K562 (cell line): ENCODE data around the gene LRRC27. TPM values are rescaled to one million over a fixed set of nuclear protein-coding genes. Genes with fewer than 3 reads are reported as not detected.

Experiments used
- ATAC-seq: fragments of 200-7000 bp; cut with Tn5 transposase; 3 replicates; pipeline ENCODE4 v1.9.1; 2020; ENCODE audit warnings: moderate library complexity
- BruUV-seq: library from RNA; stranded (reverse); fragments of 400-500 nt; replicated peaks from 2 replicates; lab custom pipeline; 2021; lab: Mats Ljungman, UMichigan
- CTCF ChIA-PET: fragments of 300-600 bp; formaldehyde crosslinking; extraction: SDS; loops from one replicate; lab custom pipeline; 2021; ENCODE audit warnings: low intra/inter-chr PET ratio; lab: Yijun Ruan, JAX
- POLR2A ChIA-PET: fragments of 300-600, 350-650 bp; sonication (Branson Sonifier 250); formaldehyde crosslinking; extraction: SDS; loops from one replicate; lab custom pipeline; 2021; ENCODE audit warnings: antibody characterized with exemption, inconsistent platforms; lab: Yijun Ruan, JAX
- DNase-seq, 4 experiments: peaks; one replicate each; pipeline versions ENCODE4 v3.0.0 to v3.0.0-alpha.2; 2011 to 2018; ENCODE audit warnings: low spot score in 3 of 4, mixed read lengths in 3 of 4; ENCODE audit errors: extremely low read depth in 1 of 4
- FAIRE-seq: peaks from 2 replicates; lab custom pipeline; 2011; peaks lifted over from hg19 to GRCh38; lab: Jason Lieb, UNC
- H2AFZ ChIP-seq: 2 replicates; pipeline ENCODE4 v1.6.0; 2011; ENCODE audit warnings: low read depth, low read length, control low read depth, inconsistent platforms
- H3K27ac ChIP-seq: fragments of 200-600 bp; 3 replicates; pipeline ENCODE4 v1.8.0; 2011; ENCODE audit warnings: low read depth, mild to moderate bottlenecking, control low read depth, inconsistent platforms, low read length, moderate library complexity, mixed read lengths; ENCODE audit errors: extremely low read depth
- H3K27me3 ChIP-seq, 2 experiments: fragments of 300-600 bp in 1 of 2; 2 replicates in 1 of 2; 3 replicates in 1 of 2; pipeline versions ENCODE4 v1.6.0 to v1.8.0; 2011; ENCODE audit warnings: inconsistent platforms in 2 of 2, low read length in 2 of 2, mild to moderate bottlenecking in 1 of 2, mixed read lengths in 1 of 2, moderate library complexity in 1 of 2; ENCODE audit not compliant: control insufficient read depth in 2 of 2, insufficient read depth in 2 of 2
- H3K36me3 ChIP-seq: fragments of 300-600 bp; 3 replicates; pipeline ENCODE4 v1.8.0; 2011; ENCODE audit warnings: mild to moderate bottlenecking, low read length, inconsistent platforms; ENCODE audit not compliant: control insufficient read depth, insufficient read depth
- H3K4me1 ChIP-seq, 2 experiments: fragments of 200-600 bp in 1 of 2; replicated peaks in 1 of 2; 2 replicates in 1 of 2; 3 replicates in 1 of 2; pipeline versions ENCODE4 v1.5.1 to v1.8.0; 2011; ENCODE audit warnings: inconsistent platforms in 2 of 2, low read length in 2 of 2, mild to moderate bottlenecking in 1 of 2, mixed read lengths in 1 of 2, moderate library complexity in 1 of 2; ENCODE audit not compliant: control insufficient read depth in 2 of 2, insufficient read depth in 2 of 2
- H3K4me2 ChIP-seq: 2 replicates; pipeline ENCODE4 v1.6.1; 2011; ENCODE audit warnings: low read length, control low read depth, inconsistent platforms, mixed read lengths; ENCODE audit not compliant: insufficient read depth
- H3K4me3 ChIP-seq: fragments of 200-600 bp; sonication (generic), shearing (Covaris generic); 2 replicates; pipeline ENCODE4 v1.5.1; 2016; ENCODE audit warnings: control low read depth, inconsistent platforms
- H3K79me2 ChIP-seq: fragments of 200-600 bp; 3 replicates; pipeline ENCODE4 v1.8.0; 2011; ENCODE audit warnings: low read length, inconsistent platforms; ENCODE audit not compliant: control insufficient read depth, insufficient read depth
- H3K9ac ChIP-seq, 2 experiments: 2 replicates each; pipeline versions ENCODE4 v1.6.0 to v1.6.1; 2011; ENCODE audit warnings: low read depth in 2 of 2, low read length in 2 of 2, control low read depth in 1 of 2, inconsistent platforms in 1 of 2, mild to moderate bottlenecking in 1 of 2, mixed read lengths in 1 of 2; ENCODE audit not compliant: insufficient read depth in 1 of 2
- H3K9me1 ChIP-seq: one replicate; pipeline ENCODE4 v1.6.0; 2011; ENCODE audit warnings: inconsistent platforms, mild to moderate bottlenecking, low read length, moderate library complexity; ENCODE audit not compliant: control insufficient read depth, insufficient read depth
- H3K9me3 ChIP-seq: replicated peaks from 2 replicates; pipeline ENCODE4 v1.5.1; 2011; ENCODE audit warnings: low read depth, low read length, inconsistent platforms; ENCODE audit not compliant: control insufficient read depth, insufficient read depth
- H4K20me1 ChIP-seq: replicated peaks from 2 replicates; pipeline ENCODE4 v1.6.1; 2011; ENCODE audit warnings: low read length, inconsistent platforms, mixed read lengths; ENCODE audit not compliant: control insufficient read depth, insufficient read depth
- BHLHE40 ChIP-seq: IDR thresholded peaks from 2 replicates; pipeline ENCODE4 v1.6.1; 2011; ENCODE audit warnings: low read length, improper control_type of control experiment
- HNRNPUL1 ChIP-seq: fragments of 200-400 bp; formaldehyde crosslinking; IDR thresholded peaks from 2 replicates; pipeline ENCODE4 v1.6.1; 2017; ENCODE audit warnings: low read length
- NBN ChIP-seq: fragments of 450-650 bp; IDR thresholded peaks from 2 replicates; pipeline ENCODE4 v1.6.1; 2016; ENCODE audit warnings: low read depth, mild to moderate bottlenecking
- NR1H2 ChIP-seq: sonication (generic); formaldehyde crosslinking; IDR thresholded peaks from 2 replicates; pipeline ENCODE4 v1.4.0; 2020; ENCODE audit warnings: mild to moderate bottlenecking, missing genetic modification reagents
- NR2C2 ChIP-seq, 2 experiments: fragments of 200-800 bp in 1 of 2; sonication (Bioruptor generic) in 1 of 2; sonication (generic) in 1 of 2; formaldehyde crosslinking in 1 of 2; IDR thresholded peaks; 2 replicates each; pipeline versions ENCODE4 v1.6.1 to v1.8.0; 2016 to 2022; ENCODE audit warnings: mild to moderate bottlenecking in 1 of 2, missing compliant biosample characterization in 1 of 2, missing genetic modification characterization in 1 of 2, missing genetic modification reagents in 1 of 2
- OTX1 ChIP-seq: fragments of 450-650 bp; formaldehyde crosslinking; IDR thresholded peaks from 2 replicates; pipeline ENCODE4 v1.4.0; 2022; ENCODE audit warnings: mild to moderate bottlenecking
- PHF21A ChIP-seq: fragments of 450-650 bp; IDR thresholded peaks from 2 replicates; pipeline ENCODE4 v1.6.1; 2017; ENCODE audit warnings: low read depth, borderline replicate concordance
- SMAD3 ChIP-seq: fragments of 450-650 bp; formaldehyde crosslinking; conservative IDR thresholded peaks from 2 replicates; pipeline ENCODE4 v1.4.0; 2020; ENCODE audit warnings: mild to moderate bottlenecking
- SMAD4 ChIP-seq: fragments of 250-450 bp; sonication (Bioruptor Pico); conservative IDR thresholded peaks from 2 replicates; pipeline ENCODE4 v1.8.0; 2021; ENCODE audit warnings: inconsistent platforms, mild to moderate bottlenecking, moderate library complexity
- SPI1 ChIP-seq: IDR thresholded peaks from 2 replicates; pipeline ENCODE4 v1.6.1; 2011; ENCODE audit warnings: low read depth, low read length, control low read depth, borderline replicate concordance
- YY1 ChIP-seq, 3 experiments: IDR thresholded peaks; 2 replicates each; pipeline ENCODE4 v1.6.1; 2011; ENCODE audit warnings: low read length in 2 of 3, mild to moderate bottlenecking in 2 of 3, moderate library complexity in 2 of 3, borderline replicate concordance in 1 of 3, control low read depth in 1 of 3, low read depth in 1 of 3; ENCODE audit not compliant: insufficient read depth in 3 of 3, insufficient replicate concordance in 2 of 3, control insufficient read depth in 1 of 3, insufficient read length in 1 of 3; ENCODE audit errors: extremely low read depth in 1 of 3
- ZFP1 ChIP-seq: fragments of 450-650 bp; formaldehyde crosslinking; IDR thresholded peaks from 2 replicates; pipeline ENCODE4 v1.4.0; 2020; ENCODE audit warnings: mild to moderate bottlenecking, mixed read lengths
- ZKSCAN3 ChIP-seq: fragments of 250-450 bp; sonication (Bioruptor Pico); IDR thresholded peaks from 2 replicates; pipeline ENCODE4 v1.4.0; 2020
- WGBS: fragments of 100-300 bp; shearing (Covaris generic); methylation state at CpG from one replicate; pipeline ENCODE4 v1.1.6; 2016; ENCODE audit warnings: low coverage, mixed read lengths; ENCODE audit not compliant: insufficient coverage; ENCODE audit errors: missing lambda C conversion rate; 5-methylcytosine and 5-hydroxymethylcytosine counted together
- in situ Hi-C: fragments of 300-500 bp; cut with MboI; formaldehyde crosslinking; loops from 4 replicates; pipeline ENCODE4 v1.15.0; 2018; ENCODE audit warnings: inconsistent platforms, mixed read lengths
- intact Hi-C: fragments of 100-400 bp; cut with micrococcal nuclease; formaldehyde crosslinking; loops from 2 replicates; pipeline ENCODE4 v1.14.2; 2022
- polyA plus RNA-seq, 8 experiments: library from polyadenylated mRNA; depleted of rRNA in 4 of 8; stranded (reverse) in 5 of 8; unstranded in 3 of 8; fragments of >200 nt; fragmentation: Nextera tagmentation in 2 of 8; fragmentation: Illumina TruSeq in 1 of 8; extraction: Ambion mirVana in 2 of 8; extraction: Trizol in 1 of 8; gene quantifications; 2 replicates each; pipeline versions ENCODE4 v1.2.1 to v1.2.3, GENCODE V29; 2011 to 2014; ENCODE audit warnings: inconsistent platforms in 1 of 8, missing spikeins in 1 of 8
- total RNA-seq, 7 experiments: library from RNA; depleted of rRNA in 6 of 7; stranded (reverse); fragments of >200 nt in 6 of 7; fragmentation: Illumina TruSeq in 2 of 7; extraction: Trizol in 2 of 7; gene quantifications; 2 replicates each; pipeline versions ENCODE4 v1.2.1 to v1.2.3, GENCODE V29; 2011 to 2021; ENCODE audit warnings: low replicate concordance in 1 of 7
- TF ChIP-seq, protein P1 (sequence below): fragments of 250-450 bp; sonication (Bioruptor Pico); IDR thresholded peaks from 2 replicates; pipeline ENCODE4 v1.8.0; 2022; ENCODE audit warnings: inconsistent platforms, mild to moderate bottlenecking, moderate library complexity, borderline replicate concordance

The LRRC27 gene
- total and polyA plus RNA-seq, 9 of the 15 experiments (the other 6 are each of a cell fraction or from before 2014, with no cell fraction given) = 0.10 to 2.7 (median 1.4) TPM

DNA sequence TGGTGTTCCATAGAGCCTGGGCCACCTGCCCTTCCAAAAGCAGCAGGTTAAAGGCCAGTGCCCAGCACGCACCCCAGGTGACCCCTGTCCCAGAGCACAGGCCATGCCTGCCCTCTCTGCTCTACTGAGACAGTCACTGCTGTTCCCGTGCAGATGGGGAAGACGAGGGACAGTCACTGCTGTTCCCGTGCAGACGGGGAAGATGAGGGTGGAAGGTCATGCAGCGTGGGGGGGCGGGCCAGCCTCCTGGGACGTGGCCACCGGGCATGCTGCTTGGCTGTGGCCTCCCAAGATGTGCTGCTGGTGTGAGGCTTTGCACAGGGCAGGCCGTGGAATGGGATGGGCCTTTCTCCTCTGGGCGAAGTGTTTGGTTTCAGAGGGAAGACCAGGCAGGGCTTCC is 18.4 kb downstream of the LRRC27 start:
- Histone ChIP-seq H4K20me1 (no peaks in the 10 kb centered on the region), H2AFZ (no peak overlapping the region), H3K4me2 (no peak overlapping the region), H3K4me1 (peaks cover 0 to 22% of the 10 kb centered on the region in 2 experiments; a peak in 2 of 5 replicates), H3K4me3 (no peak overlapping the region), H3K9me1 (no peaks in the 10 kb centered on the region), H3K79me2 (no peaks in the 10 kb centered on the region), H3K36me3 (no peaks in the 10 kb centered on the region), H3K27ac (no peak overlapping the region), H3K9ac (no peak overlapping the region), H3K9me3 (no peaks in the 10 kb centered on the region)
- WGBS = 19% methylated on average over 8 of the region's 11 CpGs
- no TSS peak for BruUV-seq
- POLR2A ChIA-PET = no interaction called here
- in situ Hi-C loops = no loop called here
- DNase-seq = no peak
- CTCF ChIA-PET = no interaction called here
- no peak for FAIRE-seq
- no peak for ATAC-seq
- TF ChIP-seq NBN (no peak), BHLHE40 (no peak), HNRNPUL1 (no peak), SMAD3 (CRISPR knock-in tag) (no peak)
- TF ChIP-seq, all 486 proteins: peak for 0
- intact Hi-C loops = no loop called here
- H3K27me3 ChIP-seq = no peaks in the 10 kb centered on the region

DNA sequence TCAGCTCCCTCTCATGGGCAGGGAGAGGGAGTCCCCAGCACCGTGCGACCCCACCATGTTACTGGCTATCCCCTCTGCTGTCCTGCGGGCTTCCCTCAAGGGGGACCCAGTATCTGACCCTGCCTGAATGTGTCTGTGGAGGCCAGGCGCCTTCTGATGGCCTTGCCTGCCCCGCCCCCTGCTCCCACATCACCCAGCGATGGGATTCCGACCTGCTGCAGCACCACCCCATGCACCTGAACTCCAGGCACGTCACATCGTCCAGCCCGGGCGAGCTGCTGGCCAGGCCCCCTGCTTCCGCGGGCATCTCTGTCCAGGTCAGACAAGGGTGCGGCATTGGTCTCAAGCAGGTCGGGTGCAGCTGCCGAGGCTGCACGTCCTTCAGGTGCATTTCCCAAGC is 19.0 kb downstream of the LRRC27 start:
- H3K27me3 ChIP-seq = no peaks in the 10 kb centered on the region; a peak in 1 of 5 replicates
- ChIA-PET CTCF (no interaction called here), POLR2A (interaction anchor here (0.7 kb wide), 1 partner anchor 33 kb away, joined by 3 read pairs; no protein-coding TSS in a partner anchor)
- peaks cover 0 to 28% of the 10 kb centered on the region in 2 experiments; a peak in 2 of 5 replicates for H3K4me1 ChIP-seq
- H4K20me1 ChIP-seq = no peaks in the 10 kb centered on the region
- peak overlapping the region in 1 of 2 experiments; percentile 17; a peak in 1 of 4 replicates for H3K9ac ChIP-seq
- no peak overlapping the region for H3K4me3 ChIP-seq
- no peak for FAIRE-seq
- no peak for ATAC-seq
- no peaks in the 10 kb centered on the region for H3K79me2 ChIP-seq
- no peak overlapping the region for H3K4me2 ChIP-seq
- WGBS = 40% methylated on average over 9 of the region's 17 CpGs
- in situ Hi-C loops = no loop called here
- no peaks in the 10 kb centered on the region for H3K9me1 ChIP-seq
- no peaks in the 10 kb centered on the region for H3K9me3 ChIP-seq
- BruUV-seq = no TSS peak
- no peak for DNase-seq
- H2AFZ ChIP-seq = no peak overlapping the region
- H3K36me3 ChIP-seq = no peaks in the 10 kb centered on the region
- H3K27ac ChIP-seq = no peak overlapping the region
- intact Hi-C loops = no loop called here
- TF ChIP-seq YY1 (IDR thresholded peaks at IDR 0.05; ENCODE audit: borderline replicate concordance in 1 of 3, control insufficient read depth in 1 of 3, extremely low read depth in 1 of 3, insufficient read depth in 3 of 3, insufficient read length in 1 of 3, insufficient replicate concordance in 2 of 3, low read depth in 1 of 3, low read length in 2 of 3) (no peak), SPI1 (no peak), OTX1 (CRISPR knock-in tag) (no peak), NR1H2 (CRISPR knock-in tag) (no peak), ZFP1 (no peak), SMAD4 (CRISPR knock-in tag) (no peak), ZKSCAN3 (CRISPR knock-in tag) (no peak), PHF21A (no peak), NR2C2 (CRISPR knock-in tag; IDR thresholded peaks at IDR 0.05) (no peak), NR2C2 (tag; IDR thresholded peaks at IDR 0.05) (no peak)
- TF ChIP-seq, protein P1, sequence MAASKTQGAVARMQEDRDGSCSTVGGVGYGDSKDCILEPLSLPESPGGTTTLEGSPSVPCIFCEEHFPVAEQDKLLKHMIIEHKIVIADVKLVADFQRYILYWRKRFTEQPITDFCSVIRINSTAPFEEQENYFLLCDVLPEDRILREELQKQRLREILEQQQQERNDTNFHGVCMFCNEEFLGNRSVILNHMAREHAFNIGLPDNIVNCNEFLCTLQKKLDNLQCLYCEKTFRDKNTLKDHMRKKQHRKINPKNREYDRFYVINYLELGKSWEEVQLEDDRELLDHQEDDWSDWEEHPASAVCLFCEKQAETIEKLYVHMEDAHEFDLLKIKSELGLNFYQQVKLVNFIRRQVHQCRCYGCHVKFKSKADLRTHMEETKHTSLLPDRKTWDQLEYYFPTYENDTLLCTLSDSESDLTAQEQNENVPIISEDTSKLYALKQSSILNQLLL (CRISPR knock-in tag) = no peak
